BJ (cell line): ENCODE results near the gene SH3BP4. TPM values are rescaled to one million over a fixed set of nuclear protein-coding genes. Genes with fewer than 3 reads are reported as not detected.

Source experiments
- CTCF ChIA-PET: fragments of 350-600 bp; formaldehyde crosslinking; extraction: SDS; loops from one replicate; lab custom pipeline; 2021; ENCODE audit warnings: antibody characterized with exemption, inconsistent platforms; lab: Yijun Ruan, JAX
- POLR2A ChIA-PET: fragments of 300-600 bp; sonication (Branson Sonifier 250); formaldehyde crosslinking; extraction: SDS; loops from one replicate; lab custom pipeline; 2021; ENCODE audit warnings: antibody characterized with exemption; lab: Charles Lee
- DNase-seq: peaks from one replicate; pipeline ENCODE4 v3.0.0-alpha.2; 2011; ENCODE audit warnings: low read depth
- H3K27me3 ChIP-seq: 2 replicates; pipeline ENCODE4 v1.6.0; 2011; ENCODE audit warnings: low read length; ENCODE audit not compliant: control insufficient read depth, insufficient read depth
- H3K36me3 ChIP-seq: 2 replicates; pipeline ENCODE4 v1.5.1; 2011; ENCODE audit warnings: low read length; ENCODE audit not compliant: control insufficient read depth, insufficient read depth
- H3K4me3 ChIP-seq: 2 replicates; pipeline ENCODE4 v1.5.1; 2011; ENCODE audit warnings: low read depth, mild to moderate bottlenecking, control low read depth, low read length
- polyA plus RNA-seq: library from polyadenylated mRNA; depleted of rRNA; stranded (reverse); fragments of >200 nt; gene quantifications from 2 replicates; pipeline ENCODE4 v1.2.3, GENCODE V29; 2011
- TF ChIP-seq, protein P1 (sequence below): IDR thresholded peaks from 2 replicates; pipeline ENCODE4 v1.5.1; 2011; ENCODE audit warnings: low read depth, mild to moderate bottlenecking, control low read depth, inconsistent platforms, low read length, moderate library complexity; ENCODE audit not compliant: insufficient read depth

The SH3BP4 gene
- polyA plus RNA-seq, 1 experiment, result 106 TPM

DNA sequence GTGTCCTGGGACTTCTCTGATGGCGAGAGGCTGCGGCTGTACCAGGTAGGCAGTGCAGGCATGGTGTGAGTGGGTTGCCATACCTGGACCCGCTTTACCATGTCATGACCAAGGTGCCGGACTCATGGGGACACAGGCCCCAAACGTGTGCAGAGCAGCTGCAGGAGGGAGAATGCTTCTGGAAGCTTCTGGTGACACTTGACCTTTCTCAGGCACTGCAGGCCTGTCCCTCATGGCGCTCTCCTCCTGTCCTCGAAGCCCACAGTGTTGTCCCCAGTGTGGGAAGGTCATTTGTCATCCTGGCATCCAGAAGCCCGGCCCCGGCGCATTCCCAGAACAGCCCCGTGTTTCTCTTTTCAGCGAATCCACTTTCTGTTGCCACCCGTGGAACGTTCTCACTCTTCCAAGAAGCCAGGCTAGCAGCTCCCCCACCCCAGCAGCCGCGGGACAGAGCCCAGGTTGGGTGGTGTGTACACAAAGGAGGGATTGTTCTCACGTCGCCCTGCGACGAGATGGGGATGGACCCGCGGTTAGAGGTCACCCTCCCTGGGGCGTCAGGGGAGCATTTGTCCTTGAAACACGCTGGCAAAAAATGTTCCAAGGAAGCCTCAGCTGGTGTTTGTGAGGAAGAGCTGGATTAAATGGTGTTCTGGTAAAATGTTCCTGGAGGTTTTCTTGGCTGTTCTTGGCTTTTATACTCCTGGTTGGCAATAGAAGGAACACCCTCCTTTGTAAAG is 43.7 kb downstream of the SH3BP4 start:
- TF ChIP-seq, protein P1, sequence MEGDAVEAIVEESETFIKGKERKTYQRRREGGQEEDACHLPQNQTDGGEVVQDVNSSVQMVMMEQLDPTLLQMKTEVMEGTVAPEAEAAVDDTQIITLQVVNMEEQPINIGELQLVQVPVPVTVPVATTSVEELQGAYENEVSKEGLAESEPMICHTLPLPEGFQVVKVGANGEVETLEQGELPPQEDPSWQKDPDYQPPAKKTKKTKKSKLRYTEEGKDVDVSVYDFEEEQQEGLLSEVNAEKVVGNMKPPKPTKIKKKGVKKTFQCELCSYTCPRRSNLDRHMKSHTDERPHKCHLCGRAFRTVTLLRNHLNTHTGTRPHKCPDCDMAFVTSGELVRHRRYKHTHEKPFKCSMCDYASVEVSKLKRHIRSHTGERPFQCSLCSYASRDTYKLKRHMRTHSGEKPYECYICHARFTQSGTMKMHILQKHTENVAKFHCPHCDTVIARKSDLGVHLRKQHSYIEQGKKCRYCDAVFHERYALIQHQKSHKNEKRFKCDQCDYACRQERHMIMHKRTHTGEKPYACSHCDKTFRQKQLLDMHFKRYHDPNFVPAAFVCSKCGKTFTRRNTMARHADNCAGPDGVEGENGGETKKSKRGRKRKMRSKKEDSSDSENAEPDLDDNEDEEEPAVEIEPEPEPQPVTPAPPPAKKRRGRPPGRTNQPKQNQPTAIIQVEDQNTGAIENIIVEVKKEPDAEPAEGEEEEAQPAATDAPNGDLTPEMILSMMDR, result no peak
- H3K4me3 ChIP-seq, result no peak overlapping the region
- no peak for DNase-seq
- peaks cover 30% of the 10 kb centered on the region for H3K36me3 ChIP-seq
- no peaks in the 10 kb centered on the region for H3K27me3 ChIP-seq
- CTCF ChIA-PET, result interaction anchor here (1.4 kb wide), 1 partner anchor 13 kb away, joined by 4 read pairs; no protein-coding TSS in a partner anchor
- POLR2A ChIA-PET, result no interaction called here

DNA sequence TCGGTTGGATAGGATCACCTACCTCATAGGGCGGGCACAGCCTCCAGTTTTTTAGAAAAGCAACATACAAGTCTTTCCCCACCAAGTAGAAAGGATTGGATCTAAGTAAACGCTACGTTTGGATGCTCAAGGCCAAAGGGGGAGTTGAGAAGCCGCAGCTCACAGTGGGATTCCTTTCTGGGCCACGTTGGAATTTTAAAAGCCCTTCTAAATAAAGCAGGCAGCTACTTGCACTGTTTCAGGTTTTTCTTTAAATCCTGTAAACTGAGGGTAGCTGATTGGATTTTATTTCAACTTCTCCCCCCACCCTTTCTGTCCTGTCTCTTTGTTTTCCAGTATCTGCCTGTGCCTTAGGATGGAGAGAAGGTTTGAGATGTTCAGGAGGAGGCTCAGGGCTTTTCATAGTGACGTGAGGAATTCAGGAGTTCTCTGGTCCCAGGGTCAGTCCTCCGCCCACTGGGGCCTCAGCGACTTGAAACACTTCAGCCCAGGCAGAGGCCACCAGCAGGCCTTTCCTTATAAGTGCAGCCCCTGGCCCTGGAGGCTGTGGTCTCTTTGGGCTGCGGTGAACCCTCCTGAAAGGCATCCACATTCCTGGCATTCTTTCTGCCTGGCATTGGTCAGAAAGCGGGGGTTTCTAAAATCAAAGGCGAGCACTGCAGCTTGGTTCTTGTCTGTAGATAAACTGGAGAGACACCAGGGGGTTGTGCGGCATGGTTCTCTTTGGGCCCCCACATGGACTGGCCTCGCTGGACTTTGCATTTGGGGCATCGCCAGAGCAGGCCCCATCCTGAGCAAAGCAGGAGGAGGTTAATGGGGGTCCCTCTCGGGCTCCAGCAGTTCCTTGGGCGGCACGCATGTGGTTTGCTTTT is 44.5 kb downstream of the SH3BP4 start:
- POLR2A ChIA-PET, result no interaction called here
- no peak overlapping the region for H3K4me3 ChIP-seq

DNA sequence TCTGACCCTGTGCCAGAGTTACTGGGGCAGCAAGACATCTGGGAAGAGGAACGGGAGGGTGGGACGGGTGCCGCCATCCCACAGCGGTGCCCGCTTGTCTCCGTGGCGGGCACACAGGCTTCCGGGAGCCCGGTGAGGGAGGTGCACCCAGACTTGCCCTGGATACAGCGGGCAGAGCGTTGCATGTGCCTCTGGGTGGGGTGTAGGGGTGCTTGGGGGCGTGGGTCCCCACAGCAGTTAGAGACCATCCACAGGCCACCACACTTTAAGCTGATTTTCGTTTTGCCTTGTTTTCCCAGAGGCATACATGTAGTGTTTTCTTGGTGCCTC is 45.1 kb downstream of the SH3BP4 start:
- Histone ChIP-seq H3K27me3 (no peaks in the 10 kb centered on the region), H3K36me3 (peaks cover 35% of the 10 kb centered on the region), H3K4me3 (no peak overlapping the region)
- DNase-seq, result no peak
- TF ChIP-seq, protein P1, result no peak
- ChIA-PET POLR2A (no interaction called here), CTCF (interaction anchor here (1.4 kb wide), 1 partner anchor 12 kb away, joined by 4 read pairs; no protein-coding TSS in a partner anchor)

More for the DNA sequence above, 44.5 kb downstream of the SH3BP4 start:
- Histone ChIP-seq H3K27me3 (no peaks in the 10 kb centered on the region), H3K36me3 (peaks cover 35% of the 10 kb centered on the region)
- TF ChIP-seq, protein P1, result peak; percentile 38
- no peak for DNase-seq
- CTCF ChIA-PET, result interaction anchor here (1.4 kb wide), 1 partner anchor 12 kb away, joined by 4 read pairs; no protein-coding TSS in a partner anchor

DNA sequence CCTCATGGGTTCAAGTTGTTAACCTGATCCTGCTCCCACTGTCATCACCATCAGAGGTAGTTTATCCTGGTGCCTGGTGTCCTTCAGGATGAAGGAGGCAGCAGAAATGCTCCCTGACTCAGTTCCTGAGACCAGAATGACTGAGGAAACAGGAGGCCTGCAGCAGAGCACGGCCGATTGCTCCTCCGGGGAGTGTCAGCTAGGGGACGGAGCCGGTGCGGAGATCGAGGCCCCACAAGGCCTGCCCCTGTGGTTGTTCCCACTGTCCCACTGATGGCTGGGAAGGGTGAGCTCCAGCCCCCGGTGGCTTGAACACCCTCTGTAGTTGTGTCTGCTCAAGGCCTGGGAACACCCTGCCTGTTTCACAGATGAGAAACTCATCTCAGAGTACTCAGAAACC is 45.6 kb downstream of the SH3BP4 start:
- TF ChIP-seq, protein P1, result no peak
- ChIA-PET CTCF (no interaction called here), POLR2A (no interaction called here)
- no peaks in the 10 kb centered on the region for H3K27me3 ChIP-seq
- peaks cover 35% of the 10 kb centered on the region for H3K36me3 ChIP-seq
- no peak for DNase-seq
- H3K4me3 ChIP-seq, result no peak overlapping the region

DNA sequence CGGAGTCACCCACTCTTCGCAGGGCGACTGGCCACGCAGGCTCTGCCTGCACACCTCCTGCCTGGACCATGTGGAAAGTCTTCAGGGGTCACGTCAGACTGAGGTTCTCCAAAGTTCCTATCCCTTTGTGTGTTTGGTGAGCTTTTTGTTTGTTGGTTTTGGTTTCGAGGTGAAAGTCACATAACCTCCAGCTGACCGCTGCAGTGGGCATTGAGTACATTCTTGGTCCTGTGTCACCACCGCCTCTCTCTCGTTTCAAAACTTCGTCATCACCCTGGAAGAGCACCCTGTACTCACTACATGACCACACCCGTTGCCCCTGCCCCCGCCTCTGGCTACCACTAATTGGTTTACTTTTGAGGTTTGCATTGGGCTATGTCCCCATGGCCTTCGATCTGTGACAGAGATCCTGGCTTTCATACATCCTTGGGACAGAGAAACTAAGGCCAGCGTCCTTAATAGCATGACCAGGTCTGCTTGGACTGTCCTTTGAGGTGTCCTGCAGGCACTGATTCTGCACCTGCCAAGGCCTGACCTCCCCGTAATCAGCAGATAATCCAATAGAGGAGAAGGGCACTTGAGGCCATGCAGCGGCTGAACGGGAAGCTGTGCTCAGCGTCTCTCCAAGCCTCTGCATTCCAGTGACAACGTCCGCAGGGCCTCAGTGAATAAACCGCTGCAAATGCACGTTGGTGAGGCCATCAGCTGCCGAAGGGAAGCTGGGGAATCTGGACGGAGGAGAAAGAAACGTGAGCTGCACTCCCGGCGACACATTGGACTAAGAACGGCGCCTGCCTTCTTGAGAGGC is 46.8 kb downstream of the SH3BP4 start:
- H3K27me3 ChIP-seq, result no peaks in the 10 kb centered on the region
- TF ChIP-seq, protein P1, result no peak
- H3K4me3 ChIP-seq, result no peak overlapping the region
- ChIA-PET CTCF (no interaction called here), POLR2A (no interaction called here)
- DNase-seq, result no peak
- peaks cover 35% of the 10 kb centered on the region for H3K36me3 ChIP-seq
